ENCODE results near the gene NOCT.

NOCT gene

DNA sequence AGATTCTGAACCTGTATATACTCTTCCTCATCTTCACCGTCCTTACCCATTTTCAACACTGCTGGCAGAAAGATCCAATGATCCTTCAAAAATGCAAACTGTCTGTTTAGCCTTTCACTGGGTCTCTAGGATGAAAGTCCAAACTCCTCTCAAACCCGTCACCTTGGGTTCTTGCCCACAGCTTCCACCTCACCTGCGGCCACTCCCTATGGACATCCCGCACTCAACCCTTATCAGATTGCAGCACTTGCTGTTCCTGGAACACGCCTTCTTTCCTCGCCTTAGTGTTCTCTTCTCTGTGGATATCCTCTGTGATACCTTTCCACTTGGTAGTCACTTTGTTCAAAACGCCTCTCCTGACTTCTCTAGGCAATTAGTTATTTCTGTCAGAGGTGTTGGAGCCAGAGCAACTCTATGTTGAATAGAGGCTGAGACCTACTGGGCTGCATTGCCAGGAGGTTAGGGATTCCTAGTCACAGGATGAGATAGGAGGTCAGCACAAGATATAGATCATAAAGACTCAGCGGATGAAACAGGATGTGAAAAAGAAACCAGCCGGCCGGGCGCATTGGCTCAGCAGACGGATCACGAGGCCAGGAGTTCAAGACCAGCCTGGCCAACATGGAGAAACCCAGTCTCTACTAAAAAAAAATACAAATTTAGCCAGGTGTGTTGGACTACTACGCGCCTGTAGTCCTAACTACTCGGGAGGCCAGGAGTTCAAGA lies 4.2 kb upstream of the NOCT start:
- no peak for DNase-seq

DNA sequence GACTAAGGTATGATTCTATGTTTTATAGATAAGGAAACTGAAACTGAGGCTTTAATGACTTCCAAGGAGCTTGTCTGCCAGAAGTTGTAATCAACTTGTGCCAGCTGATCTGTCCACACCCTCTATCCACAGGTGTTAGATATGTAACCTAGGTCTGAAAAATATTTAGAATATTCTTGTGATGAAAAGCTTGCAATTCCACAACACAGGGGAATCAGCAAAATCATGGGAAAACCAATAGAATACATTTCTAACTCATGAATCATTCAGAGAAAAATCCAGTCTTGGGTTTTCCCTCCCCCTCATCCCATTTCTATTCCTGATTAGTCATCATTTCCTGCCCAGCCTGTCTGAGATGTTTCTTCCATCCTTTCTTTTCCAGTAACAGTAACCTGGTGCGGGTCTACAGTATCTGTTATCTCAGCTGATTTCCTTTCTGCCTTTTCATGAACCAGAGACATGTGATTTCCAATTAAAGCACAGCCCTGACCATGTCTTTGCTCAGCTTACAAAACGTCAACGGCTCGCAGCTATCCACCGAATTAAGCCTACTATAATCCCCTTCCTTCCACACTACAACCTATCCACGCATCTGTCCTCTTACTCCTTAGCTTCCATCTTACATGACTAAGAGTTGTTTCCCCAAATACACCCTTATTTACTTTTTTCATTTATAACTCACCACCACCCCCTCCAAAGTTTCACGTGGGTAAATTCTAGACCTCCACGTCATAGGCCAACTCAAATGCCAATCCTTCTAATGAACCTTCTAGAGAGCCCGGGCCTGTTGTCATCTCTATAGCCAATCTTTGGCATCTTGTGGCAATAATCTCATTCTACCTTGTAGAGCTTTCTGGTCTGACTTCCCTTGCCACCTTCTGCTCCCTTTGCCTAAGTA lies 961 bp upstream of the NOCT start:
- peak; percentile 83 to 97 (median 92) for DNase-seq

DNA sequence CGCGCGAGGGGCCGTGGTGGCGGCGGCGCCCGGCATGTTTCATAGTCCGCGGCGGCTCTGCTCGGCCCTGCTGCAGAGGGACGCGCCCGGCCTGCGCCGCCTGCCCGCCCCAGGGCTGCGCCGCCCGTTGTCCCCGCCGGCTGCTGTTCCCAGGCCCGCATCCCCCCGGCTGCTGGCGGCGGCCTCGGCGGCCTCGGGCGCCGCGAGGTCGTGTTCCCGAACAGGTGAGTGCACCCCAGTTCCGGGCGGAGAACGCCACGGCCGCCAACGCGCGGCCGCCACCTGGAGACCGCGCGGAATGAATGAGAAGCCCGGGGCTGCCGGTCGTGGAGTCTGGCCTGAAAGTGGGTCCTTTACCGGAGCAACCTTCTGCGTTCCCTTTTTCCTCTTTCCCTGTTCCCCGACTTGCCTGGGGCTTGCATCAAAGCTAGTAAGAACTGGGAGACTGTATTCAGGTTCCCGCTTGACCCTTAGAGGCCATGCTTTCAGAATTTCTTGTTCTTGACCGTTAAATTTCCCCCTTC lies 429 bp downstream of the NOCT start:
- peak in 2 of 3 donors; percentile 57 to 66 for DNase-seq

DNA sequence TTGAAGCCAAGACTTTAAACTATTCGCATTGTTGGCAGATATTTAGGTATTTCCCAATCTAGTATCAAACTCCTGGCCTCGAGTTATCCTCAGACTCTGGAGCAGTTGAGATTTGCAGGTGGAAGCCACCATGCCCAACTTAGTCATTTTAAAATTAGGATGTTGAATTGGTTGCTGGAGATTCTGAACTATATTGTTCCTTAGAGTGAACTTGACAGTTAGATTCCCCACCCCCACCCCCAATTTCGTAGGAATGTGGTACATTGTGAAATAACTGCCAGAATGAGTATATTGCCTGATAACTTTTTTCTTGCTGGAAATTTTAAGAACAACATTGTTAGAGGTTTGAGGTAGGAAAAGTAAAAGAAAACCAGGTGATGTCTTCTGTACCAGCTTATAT lies 2.3 kb downstream of the NOCT start:
- peak in 1 of 3 donors; percentile 39 for DNase-seq

DNA sequence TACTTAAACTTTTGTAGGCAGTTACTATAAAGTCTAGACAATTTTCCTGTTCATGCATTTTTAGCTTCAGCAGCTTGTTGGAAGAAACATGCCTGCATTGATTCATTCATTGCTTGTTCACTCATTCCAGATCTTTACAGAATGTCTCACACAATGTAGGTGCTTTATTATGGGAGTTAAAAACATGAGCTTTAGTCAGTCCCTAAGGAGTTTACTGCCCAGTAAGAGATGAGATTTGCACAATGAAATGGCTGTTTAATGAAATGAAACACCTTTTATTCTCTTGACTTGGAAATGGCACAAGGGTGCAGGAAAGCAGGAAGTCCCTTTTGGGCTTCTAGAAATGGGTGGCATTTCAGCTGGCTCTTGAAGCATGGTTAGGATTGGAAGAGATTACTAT lies 2.9 kb downstream of the NOCT start:
- peak in 1 of 3 donors; percentile 20 for DNase-seq

DNA sequence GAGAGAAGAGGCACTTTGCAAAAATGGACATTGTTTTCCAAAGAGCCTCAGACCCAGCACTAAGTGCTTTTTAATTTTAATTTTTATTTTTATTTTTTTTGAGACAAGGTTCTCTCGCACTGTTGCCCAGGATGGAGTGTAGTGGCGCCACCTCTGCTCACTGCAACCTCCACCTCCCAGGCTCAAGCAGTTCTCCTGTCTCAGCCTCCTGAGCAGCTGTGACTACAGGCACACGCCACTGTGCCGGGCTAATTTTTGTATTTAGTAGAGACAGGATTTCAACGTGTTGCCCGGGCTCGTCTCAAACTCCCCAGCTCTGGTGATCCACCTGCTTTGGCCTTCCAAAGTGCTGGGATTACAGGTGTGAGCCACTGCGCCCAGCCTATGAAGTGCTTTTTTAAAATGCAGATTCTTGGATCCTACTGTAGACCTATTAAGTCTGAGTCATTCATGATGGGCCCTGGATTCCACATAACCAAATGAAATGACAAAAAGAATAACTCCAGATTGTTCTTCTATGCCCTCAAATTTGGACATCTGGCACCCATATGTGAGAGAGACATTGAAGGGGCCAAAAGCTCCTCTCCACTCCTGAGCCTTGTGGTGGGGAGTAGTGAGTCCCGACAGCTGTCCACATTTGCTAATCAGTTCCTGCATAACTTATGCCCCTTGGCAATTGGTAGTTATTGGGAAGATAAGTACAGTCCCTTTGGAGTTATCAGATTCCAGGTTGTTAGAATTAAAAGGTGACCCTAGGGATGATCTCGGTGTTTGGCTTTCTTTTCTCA lies 3.6 kb downstream of the NOCT start:
- peak in 1 of 3 donors; percentile 26 for DNase-seq

DNA sequence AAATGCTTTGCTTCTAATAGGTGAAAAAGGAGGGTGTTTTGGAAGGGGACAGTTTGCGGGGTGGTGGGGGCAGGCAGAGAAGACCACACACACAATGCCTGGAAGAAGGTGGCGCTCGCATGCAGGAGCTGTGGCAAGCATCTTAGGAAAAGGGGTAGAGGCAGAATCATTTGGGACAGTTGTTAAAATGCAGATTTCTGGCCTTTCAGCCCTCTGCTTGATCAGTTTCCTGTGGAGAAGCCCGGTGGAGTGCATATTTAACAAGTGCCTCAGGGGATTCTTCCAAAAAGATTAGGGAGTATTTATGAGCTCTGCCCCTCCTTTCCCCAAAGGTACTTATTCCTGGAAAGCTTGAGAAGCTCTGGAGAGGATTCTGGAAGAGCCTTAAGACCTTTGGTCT lies 4.8 kb downstream of the NOCT start:
- peak in 1 of 3 donors; percentile 20 for DNase-seq

DNA sequence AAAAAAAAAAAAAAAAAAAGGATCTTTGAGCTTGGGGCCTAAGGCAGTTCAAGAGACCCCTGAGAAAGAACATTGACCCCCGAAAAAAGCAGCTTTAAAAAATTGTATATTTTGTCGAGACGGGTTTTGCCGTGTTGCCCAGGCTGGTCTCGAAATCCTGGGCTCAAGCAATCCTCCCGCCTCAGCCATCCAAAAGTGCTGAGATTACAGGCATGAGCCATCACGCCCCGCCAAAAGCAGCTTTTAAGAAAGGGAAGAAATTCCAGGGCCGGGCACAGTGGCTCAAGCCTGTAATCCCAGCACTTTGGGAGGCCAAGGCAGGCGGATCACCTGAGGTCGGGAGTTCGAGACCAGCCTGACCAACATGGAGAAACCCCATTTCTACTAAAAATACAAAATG lies 5.5 kb downstream of the NOCT start:
- DNase-seq = peak in 1 of 3 donors; percentile 51

DNA sequence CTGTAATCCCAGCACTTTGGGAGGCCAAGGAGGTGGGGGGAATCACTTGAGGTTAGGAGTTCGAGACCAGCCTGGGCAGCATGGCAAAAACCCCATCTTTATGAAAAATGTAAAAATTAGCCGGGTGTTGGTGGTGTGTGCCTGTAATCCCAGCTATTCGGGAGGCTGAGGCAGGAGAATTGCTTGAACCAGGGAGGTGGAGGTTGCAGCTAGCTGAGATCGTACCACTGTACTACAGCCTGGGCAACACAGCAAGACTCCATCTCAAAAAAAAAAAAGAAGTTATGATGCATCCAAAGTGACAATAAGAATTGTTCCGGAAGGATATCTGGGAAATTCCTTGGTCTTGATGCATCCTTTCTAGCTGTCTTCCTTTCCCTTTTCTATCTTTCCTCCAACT lies 7.3 kb downstream of the NOCT start:
- DNase-seq = no peak

DNA sequence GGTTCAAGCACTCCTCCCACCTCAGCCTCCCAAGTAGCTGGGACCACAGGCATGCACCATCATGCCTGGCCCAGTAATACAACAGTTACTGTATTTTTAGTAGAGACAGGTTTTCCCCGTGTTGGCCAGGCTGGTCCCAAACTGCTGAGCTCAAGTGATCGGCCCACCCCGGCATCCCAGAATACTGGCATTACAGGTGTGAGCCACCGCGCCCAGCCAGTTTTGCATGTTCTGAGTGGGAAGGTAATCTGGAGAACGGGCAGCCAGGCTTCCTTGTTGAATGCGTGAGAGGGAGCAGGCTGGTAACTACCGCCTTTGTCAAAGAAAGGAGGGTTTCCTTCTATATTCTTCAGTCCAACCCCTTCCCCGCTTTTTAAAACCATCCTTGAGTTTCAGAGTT lies 9.1 kb downstream of the NOCT start:
- no peak for DNase-seq

DNA sequence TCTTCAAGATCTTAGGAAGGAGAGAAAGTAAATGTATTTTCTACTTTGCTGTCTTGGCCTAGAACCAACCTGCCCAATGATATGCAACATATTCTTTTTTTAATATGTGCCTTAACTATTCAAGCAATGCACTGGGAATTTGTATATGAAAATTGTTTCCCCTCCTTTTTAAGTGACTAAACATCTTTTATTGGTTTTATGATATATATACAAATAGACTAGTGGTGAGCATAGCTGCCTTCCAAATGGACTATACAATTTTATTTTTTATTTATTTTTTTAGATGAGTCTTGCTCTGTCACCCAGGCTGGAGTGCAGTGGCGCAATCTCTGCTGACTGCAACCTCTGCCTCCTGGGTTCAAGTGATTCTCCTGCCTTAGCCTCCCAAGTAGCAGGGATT lies 10.3 kb downstream of the NOCT start:
- DNase-seq = peak in 1 of 3 donors; percentile 27

DNA sequence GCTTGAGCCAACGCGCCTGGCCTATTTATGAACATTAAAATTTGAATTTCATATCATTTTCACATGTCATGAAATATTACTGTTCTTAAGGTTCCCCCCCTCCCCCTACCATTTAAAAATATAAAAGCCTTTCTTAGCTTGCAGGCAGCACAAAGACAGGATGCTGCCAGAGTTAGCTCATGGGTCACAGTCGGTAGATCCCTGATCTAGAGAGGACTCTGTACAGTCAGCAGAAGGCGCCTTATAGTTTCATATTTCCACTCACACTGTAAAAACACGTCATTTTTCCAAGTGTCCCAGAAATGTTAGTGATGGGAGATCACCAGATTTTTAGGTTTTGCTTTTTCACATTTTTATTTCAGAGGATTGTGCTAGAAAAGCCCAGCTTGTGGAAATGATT lies 12.2 kb downstream of the NOCT start:
- no peak for DNase-seq

DNA sequence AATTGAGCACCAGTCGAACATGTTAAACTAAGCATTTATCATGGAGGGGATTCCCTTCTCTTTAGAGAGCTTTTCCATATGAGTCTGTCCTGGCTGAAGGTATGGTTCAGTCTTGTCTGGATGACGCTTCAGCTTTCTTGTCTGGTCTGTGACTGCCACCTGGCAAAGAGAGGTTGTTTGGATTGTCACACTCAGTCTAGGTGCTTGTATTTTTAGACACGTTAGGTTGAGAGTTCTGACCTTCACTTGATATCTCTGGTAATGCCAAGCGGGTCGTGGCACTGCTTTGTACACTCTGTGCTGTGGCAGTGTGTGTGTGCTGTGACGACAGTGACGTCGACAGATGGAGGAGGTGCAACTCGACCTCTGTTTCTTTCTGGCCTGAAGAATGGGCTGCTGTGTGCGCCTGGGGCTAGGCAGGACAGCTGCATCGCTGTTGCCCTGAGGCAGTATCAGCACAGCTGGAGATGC lies 12.6 kb downstream of the NOCT start:
- peak in 1 of 3 donors; percentile 17 for DNase-seq

DNA sequence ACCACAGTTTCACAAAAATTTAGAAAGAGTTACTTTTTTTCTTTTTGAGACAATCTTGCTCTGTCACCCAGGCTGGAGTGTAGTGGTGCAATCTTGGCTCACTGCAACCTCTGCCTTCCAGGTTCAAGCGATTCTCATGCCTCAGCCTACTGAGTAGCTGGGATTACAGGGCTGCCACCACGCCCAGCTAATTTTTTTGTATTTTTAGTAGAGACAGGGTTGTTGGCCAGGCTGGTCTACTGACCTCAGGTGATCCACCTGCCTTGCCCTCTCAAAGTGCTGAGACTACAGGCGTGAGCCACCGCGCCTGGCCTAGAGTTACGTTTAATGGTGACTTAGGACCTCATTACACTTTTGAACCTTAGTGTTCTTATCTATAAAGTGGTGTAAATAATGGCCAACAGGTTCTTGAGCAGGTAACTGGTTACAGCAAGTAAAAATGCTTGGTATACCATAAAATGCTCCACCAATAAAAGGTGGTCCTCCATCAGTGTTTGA lies 14.3 kb downstream of the NOCT start:
- peak in 1 of 3 donors; percentile 7 for DNase-seq

DNA sequence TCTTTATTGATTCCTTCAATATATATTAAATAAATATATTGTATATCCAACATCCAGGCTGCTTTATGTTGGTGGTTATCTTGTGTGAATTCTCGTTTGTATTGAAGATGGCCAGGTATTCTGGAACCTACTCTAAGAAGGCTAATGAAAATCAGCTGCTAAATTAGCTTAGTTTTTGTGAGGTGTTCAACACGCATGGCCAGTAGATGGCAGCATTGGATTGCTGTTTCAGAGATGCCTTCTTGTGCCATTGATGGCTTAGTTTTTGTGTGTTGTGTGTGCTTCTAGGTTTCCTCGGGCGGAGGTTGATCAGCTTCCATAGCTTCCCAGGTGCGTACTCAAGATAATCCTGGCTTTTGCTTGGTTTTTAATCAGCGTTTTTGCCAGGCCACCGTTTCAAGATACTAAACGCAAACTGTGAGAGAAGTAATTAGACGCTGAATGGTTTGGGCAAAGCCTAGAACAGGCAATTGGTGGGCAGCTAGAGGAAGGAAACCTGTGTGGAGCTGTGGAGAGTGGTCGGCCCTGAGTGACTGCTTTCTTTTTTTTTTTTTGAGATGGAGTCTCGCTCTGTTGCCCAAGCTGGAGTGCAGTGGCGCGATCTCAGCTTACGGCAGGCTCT lies 15.1 kb downstream of the NOCT start:
- DNase-seq = peak; percentile 69 to 74 (median 70)

DNA sequence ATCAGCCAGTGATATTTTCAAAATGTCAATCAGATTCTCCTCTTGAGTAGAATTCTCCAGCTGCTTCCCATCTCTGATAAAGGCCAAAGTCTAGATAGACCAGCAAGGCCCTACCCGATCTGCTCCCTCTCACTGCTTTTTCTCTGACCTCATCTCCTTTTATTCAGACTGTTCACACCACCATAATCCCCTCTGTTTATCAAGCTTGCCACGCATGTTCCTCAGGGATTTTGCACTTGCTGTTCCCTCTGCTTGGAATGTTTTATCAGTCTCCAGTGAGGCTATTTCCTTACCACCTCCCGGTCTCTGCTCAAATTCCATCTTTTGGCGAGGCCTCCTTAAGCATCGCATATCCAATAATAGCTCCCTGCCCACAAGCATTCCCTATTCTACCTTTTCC lies 20.1 kb downstream of the NOCT start:
- no peak for DNase-seq

DNA sequence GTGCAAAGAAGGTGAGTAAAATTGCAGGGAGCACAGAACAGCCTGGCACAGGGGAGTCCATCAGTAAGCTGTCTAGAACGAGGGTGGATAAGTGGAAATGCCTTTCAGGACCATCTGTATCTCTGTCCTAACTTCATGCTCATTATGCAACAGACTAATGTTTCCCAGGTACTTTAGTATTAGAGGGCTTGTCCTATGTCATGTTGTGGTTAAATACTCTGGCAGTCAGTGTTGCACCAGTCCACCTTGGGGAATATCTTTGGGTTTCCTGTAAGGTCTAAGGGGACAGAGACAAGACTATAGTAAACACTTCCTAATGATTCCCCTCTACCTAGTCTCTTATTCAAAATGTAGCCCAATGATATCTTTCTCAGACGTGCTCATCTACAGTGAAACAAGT lies 21.3 kb downstream of the NOCT start:
- no peak for DNase-seq

DNA sequence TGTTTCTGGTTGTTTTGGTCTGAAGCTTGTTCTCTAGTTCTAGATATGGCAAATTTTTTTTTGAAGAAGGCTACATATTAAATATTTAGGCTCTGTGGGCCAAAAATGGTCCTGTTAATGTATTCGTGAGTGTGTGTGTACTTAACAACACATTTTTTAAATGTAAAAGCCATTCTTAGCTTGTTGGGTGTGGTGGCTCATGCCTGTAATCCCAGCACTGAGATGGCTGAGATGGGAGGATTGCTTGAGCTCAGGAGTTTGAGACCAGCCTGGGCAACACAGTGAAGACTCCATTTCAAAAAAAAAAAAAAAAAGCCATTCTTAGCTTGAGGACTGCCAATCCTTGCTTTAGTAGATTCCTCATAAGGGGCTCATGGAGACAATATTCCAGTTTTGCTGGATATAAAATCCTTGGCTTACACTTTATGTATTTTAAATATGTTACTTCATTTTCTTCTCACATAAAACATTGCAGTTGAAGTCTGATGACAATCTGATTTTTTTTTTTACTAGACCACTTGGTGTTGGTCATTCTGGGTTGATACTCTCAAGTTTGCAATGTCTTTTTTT lies 23.4 kb downstream of the NOCT start:
- DNase-seq = no peak

DNA sequence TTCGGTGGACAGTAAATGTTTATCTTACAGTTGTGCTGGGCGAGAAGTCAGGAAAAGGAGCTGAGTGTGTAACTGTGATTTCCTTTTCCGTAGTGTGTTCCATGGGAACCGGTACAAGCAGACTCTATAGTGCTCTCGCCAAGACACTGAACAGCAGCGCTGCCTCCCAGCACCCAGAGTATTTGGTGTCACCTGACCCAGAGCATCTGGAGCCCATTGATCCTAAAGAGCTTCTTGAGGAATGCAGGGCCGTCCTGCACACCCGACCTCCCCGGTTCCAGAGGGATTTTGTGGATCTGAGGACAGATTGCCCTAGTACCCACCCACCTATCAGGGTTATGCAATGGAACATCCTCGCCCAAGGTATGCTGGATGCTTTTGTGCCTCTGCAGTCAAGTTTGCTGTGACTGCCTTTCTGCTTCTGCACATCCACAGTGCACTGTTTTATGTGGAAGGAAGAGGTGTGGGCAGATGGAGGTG lies 27.4 kb downstream of the NOCT start:
- peak in 1 of 3 donors; percentile 27 for DNase-seq

DNA sequence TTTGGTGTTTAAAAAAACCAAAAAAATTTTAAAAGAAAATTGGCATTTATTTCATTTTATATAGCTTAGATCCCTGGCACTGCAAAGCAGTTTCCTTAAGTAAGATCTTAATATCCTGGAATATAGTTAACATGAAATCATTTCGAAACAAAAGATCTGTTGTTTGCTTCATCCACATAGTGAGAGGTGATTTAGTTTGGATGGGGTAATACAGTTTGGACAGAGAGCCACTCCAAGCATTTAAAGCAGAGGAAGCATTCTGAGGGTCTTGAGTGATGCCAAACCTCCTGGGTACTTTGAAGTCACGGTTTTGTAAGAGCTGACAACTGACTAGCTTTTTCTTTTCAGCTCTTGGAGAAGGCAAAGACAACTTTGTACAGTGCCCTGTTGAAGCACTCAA lies 28.7 kb downstream of the NOCT start:
- DNase-seq = peak in 1 of 3 donors; percentile 22

DNA sequence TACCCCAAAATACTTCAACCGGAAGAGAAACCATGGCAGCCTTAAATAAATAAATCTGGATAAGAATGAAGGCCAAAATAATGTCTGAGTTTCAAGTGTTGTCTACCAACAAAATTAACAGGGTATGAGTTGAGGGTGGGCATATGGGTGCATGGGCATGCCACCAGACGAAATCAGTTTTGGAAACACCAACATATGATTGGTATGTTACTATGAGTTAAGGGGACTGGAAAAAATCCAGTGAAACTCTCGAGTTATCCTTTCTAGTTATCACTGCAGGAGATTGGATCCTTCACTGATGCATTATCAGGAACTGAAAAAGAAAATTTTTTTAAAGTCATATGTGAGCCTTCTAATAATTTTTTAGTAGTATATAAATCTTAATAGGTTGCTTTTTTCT lies 32.4 kb downstream of the NOCT start:
- no peak for DNase-seq

DNA sequence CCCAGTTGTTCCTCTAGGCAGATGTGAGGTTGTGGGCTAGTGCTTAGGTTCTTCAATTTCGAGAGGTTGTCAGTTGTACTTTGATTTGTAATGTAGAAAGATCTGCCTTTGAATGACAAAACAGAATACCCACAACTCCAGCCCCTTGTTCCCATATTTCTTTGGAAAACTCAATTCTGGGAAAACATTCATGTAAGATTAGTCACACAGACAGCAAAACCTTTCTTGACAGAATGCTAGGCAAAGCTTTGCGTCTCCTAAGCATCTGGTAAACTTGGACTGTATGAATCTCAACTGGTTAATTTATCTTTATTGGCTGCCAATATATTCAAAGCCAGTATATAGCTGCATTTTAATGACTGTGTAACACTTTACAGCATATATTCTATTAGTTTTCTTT lies 34.9 kb downstream of the NOCT start:
- peak in 1 of 3 donors; percentile 49 for DNase-seq
